Nephron (organoid): ENCODE results near the gene SLC27A4.

ENCODE experiments used
- H3K27ac Mint-ChIP-seq, 3 experiments: 2 replicates each; pipeline ENCODE4 v1.8.0; 2020; ENCODE audit warnings: mixed read lengths in 3 of 3, mild to moderate bottlenecking in 2 of 3, moderate library complexity in 1 of 3
- H3K27me3 Mint-ChIP-seq: 2 replicates; pipeline ENCODE4 v1.8.0; 2021; ENCODE audit warnings: low read depth, mild to moderate bottlenecking, moderate library complexity, mixed read lengths
- H3K36me3 Mint-ChIP-seq: 2 replicates; pipeline ENCODE4 v1.8.0; 2020; ENCODE audit warnings: low read depth, mixed read lengths
- H3K4me1 Mint-ChIP-seq: 2 replicates; pipeline ENCODE4 v1.8.0; 2020; ENCODE audit warnings: mixed read lengths
- H3K4me3 Mint-ChIP-seq, 3 experiments: 2 replicates each; pipeline ENCODE4 v1.8.0; 2020; ENCODE audit warnings: mild to moderate bottlenecking in 3 of 3, mixed read lengths in 3 of 3, moderate library complexity in 2 of 3
- H3K9me3 Mint-ChIP-seq: 2 replicates; pipeline ENCODE4 v1.8.0; 2020; ENCODE audit warnings: mixed read lengths
- TF ChIP-seq, protein P1 (sequence below), 3 experiments: fragments of 200-600 bp; sonication (generic); IDR thresholded peaks; one replicate each; pipeline ENCODE4 v1.5.0; 2021; ENCODE audit warnings: antibody characterized with exemption in 3 of 3; ENCODE audit not compliant: unreplicated experiment in 3 of 3

Gene SLC27A4

DNA sequence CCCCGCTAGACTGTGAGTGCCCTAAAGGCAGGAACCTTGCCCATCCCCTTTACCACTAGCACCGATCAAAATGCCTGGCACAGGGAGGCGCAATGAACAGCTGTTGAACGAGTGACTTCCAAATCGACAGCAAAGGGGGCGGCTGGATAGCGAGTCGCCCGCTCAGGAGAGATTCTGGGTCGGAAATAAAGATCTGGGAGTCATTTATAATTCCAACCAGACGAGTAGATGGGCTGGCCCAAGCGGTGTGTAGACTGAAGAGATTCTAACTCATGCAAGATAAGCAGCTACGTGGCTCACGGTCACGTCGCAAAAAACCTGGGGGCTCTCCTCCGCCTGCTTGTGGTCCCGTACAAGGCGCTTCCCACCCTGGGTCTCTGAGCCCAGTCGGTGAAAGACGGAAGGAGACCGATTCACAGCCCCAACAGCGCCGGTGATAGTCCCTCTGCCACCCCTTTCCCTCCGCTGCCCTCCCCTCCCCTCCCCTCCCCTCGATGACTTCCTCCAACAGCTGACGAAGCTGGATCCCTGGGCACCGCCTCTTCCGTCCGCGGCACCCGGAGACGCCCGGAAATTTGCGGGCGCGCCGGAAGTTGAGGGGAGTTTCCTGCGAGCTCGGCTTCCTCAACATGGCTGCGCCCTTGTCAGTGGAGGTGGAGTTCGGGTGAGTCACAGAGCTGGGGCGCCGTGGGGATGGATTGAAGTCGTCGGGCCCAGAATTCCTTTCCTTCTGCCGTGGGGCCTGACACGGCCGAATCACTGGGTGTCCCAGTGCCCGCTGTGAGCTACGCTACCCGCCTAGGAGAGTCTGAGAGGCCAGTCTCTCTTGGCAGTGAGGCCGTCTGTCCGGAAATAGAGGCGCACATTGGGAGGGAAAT is 30.7 kb downstream of the SLC27A4 start, which contains the start of gene URM1:
Gene URM1, plus strand, starts transcription at position 623 of the 878 bp plus-strand sequence. Its CDS starts 7 bp downstream, at position 630.
- peak within 1 kb of the TSS; percentile 92 to 97 (median 95) for H3K27ac Mint-ChIP-seq
- peak within 1 kb of the TSS; percentile 94 to 96 (median 95) for H3K4me3 Mint-ChIP-seq
- H3K9me3 Mint-ChIP-seq = no peaks in the 10 kb centered on the region
- TF ChIP-seq, protein P1, sequence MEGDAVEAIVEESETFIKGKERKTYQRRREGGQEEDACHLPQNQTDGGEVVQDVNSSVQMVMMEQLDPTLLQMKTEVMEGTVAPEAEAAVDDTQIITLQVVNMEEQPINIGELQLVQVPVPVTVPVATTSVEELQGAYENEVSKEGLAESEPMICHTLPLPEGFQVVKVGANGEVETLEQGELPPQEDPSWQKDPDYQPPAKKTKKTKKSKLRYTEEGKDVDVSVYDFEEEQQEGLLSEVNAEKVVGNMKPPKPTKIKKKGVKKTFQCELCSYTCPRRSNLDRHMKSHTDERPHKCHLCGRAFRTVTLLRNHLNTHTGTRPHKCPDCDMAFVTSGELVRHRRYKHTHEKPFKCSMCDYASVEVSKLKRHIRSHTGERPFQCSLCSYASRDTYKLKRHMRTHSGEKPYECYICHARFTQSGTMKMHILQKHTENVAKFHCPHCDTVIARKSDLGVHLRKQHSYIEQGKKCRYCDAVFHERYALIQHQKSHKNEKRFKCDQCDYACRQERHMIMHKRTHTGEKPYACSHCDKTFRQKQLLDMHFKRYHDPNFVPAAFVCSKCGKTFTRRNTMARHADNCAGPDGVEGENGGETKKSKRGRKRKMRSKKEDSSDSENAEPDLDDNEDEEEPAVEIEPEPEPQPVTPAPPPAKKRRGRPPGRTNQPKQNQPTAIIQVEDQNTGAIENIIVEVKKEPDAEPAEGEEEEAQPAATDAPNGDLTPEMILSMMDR (IDR thresholded peaks at IDR 0.05; ENCODE audit: unreplicated experiment in 3 of 3) = peak in 1 of 3 experiments; percentile 10
- H3K36me3 Mint-ChIP-seq = peaks cover 6% of the 10 kb centered on the region
- no peaks in the 10 kb centered on the region for H3K27me3 Mint-ChIP-seq
- peaks cover 26% of the 10 kb centered on the region for H3K4me1 Mint-ChIP-seq

DNA sequence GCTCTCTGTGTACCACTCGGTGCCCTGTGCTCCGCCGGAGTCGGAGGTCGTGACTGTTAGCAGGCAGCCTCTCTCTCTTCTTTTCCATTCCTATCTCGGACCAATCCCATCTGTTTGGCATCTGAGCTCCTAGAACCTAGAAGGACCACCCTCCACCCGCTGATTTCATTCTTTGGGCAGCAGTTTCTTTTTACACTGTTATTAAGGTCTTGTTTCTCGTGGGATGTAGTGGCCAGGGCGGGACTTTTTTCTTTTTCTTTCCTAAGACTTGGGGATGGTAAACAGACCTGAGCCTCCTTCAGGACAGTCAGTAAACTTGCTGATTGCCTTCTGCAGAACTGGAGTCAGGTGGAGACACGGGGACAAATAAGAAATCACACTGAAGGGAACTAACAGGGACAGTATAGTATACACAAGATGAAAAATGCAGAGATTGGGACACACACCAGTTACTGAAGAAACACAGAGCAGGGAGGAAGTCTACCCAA is 31.3 kb downstream of the SLC27A4 start:
- Mint-ChIP-seq H3K4me1 (peaks cover 26% of the 10 kb centered on the region), H3K36me3 (peaks cover 6% of the 10 kb centered on the region), H3K9me3 (no peaks in the 10 kb centered on the region), H3K27ac (peak overlapping the region; percentile 92 to 97 (median 95)), H3K27me3 (no peaks in the 10 kb centered on the region), H3K4me3 (peak overlapping the region; percentile 94 to 96 (median 95))
- TF ChIP-seq, protein P1 (IDR thresholded peaks at IDR 0.05; ENCODE audit: unreplicated experiment in 3 of 3) = no peak

DNA sequence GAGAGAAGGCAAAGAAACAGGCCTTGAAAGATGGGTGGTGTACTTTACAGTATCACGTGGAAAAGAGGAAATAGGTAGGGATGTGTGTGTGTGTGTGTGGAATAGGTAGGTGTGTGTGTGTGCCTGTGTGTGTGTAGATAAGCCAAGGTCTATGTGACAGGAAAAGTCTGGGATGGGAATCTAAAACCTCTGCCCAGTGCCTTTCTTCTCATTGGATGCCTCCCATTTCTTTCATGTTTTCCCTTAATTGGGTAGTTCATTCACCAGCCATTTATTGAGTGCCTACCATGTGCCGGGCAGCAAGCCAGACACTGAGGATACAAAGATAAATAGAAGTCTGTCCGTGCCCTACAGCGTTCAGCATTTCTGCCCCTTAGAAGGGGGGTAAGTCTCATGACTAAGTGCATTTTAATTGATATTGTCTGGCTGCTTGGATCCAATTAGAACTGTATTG is 31.9 kb downstream of the SLC27A4 start:
- peaks cover 26% of the 10 kb centered on the region for H3K4me1 Mint-ChIP-seq
- H3K9me3 Mint-ChIP-seq = no peaks in the 10 kb centered on the region
- TF ChIP-seq, protein P1 (IDR thresholded peaks at IDR 0.05; ENCODE audit: unreplicated experiment in 3 of 3) = no peak
- H3K4me3 Mint-ChIP-seq = peak overlapping the region; percentile 94 to 96 (median 95)
- no peaks in the 10 kb centered on the region for H3K27me3 Mint-ChIP-seq
- peaks cover 6% of the 10 kb centered on the region for H3K36me3 Mint-ChIP-seq
- H3K27ac Mint-ChIP-seq = peak overlapping the region in 2 of 3 experiments; percentile 20 to 92

DNA sequence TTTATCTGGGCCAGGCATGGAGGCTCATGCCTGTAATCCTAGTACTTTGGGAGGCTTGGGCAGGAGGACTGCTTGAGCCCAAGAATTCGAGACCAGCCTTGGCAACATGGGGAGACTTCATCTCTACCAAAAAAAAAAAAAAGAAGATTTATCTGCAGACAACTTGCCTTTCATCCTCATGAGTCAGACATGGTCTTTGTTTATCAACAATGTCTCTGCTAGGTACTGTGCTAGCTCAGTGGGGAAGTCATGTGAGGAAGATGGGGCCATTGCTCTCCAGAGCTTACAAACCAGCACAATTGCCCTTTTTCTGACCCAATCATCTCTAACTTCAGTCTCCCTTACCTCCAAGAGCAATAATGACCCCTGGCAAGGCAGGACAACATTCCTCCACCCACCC is 32.5 kb downstream of the SLC27A4 start:
- TF ChIP-seq, protein P1 (IDR thresholded peaks at IDR 0.05; ENCODE audit: unreplicated experiment in 3 of 3) = no peak
- Mint-ChIP-seq H3K36me3 (peaks cover 8% of the 10 kb centered on the region), H3K27me3 (no peaks in the 10 kb centered on the region), H3K4me3 (peak overlapping the region; percentile 94 to 96 (median 95)), H3K9me3 (no peaks in the 10 kb centered on the region), H3K4me1 (peaks cover 26% of the 10 kb centered on the region), H3K27ac (peak overlapping the region in 2 of 3 experiments; percentile 58 to 92)

DNA sequence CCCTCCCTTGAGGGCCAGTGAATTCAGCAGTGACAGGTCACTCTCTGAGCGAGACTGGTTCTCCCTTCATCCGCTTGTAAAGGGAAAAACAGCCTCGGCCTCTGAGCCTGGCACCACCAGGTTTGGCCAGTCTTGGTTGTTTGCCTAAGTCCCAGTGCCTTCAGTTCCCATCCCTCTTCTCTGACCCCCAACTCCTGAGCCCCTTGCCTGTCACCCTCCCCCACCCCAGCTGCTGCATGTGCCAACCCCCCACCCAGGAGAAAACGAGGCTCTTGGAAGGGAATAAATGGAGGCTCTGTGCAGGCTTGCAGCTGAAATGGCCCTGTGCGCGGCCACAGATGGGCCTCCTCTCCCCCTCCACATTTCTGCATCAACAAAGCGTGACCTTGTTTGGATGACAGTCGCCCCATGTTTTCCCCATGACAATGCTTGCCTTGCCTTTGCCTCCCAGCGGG is 33.9 kb downstream of the SLC27A4 start:
- peaks cover 18% of the 10 kb centered on the region for H3K36me3 Mint-ChIP-seq
- no peaks in the 10 kb centered on the region for H3K27me3 Mint-ChIP-seq
- H3K9me3 Mint-ChIP-seq = no peaks in the 10 kb centered on the region
- TF ChIP-seq, protein P1 (IDR thresholded peaks at IDR 0.05; ENCODE audit: unreplicated experiment in 3 of 3) = no peak
- peak overlapping the region in 2 of 3 experiments; percentile 13 to 42 for H3K4me3 Mint-ChIP-seq
- H3K27ac Mint-ChIP-seq = no peak overlapping the region
- H3K4me1 Mint-ChIP-seq = peaks cover 26% of the 10 kb centered on the region
